K562 (cell line): ENCODE results near the gene GRHL3. TPM values are rescaled to one million over a fixed set of nuclear protein-coding genes. Genes with fewer than 3 reads are reported as not detected.

Experiments
- ATAC-seq: fragments of 200-7000 bp; cut with Tn5 transposase; 3 replicates; pipeline ENCODE4 v1.9.1; 2020; ENCODE audit warnings: moderate library complexity
- BruUV-seq: library from RNA; stranded (reverse); fragments of 400-500 nt; replicated peaks from 2 replicates; lab custom pipeline; 2021; lab: Mats Ljungman, UMichigan
- CTCF ChIA-PET: fragments of 300-600 bp; formaldehyde crosslinking; extraction: SDS; loops from one replicate; lab custom pipeline; 2021; ENCODE audit warnings: low intra/inter-chr PET ratio; lab: Yijun Ruan, JAX
- POLR2A ChIA-PET: fragments of 300-600, 350-650 bp; sonication (Branson Sonifier 250); formaldehyde crosslinking; extraction: SDS; loops from one replicate; lab custom pipeline; 2021; ENCODE audit warnings: antibody characterized with exemption, inconsistent platforms; lab: Yijun Ruan, JAX
- DNase-seq, 4 experiments: peaks; one replicate each; pipeline versions ENCODE4 v3.0.0 to v3.0.0-alpha.2; 2011 to 2018; ENCODE audit warnings: low spot score in 3 of 4, mixed read lengths in 3 of 4; ENCODE audit errors: extremely low read depth in 1 of 4
- FAIRE-seq: peaks from 2 replicates; lab custom pipeline; 2011; peaks lifted over from hg19 to GRCh38; lab: Jason Lieb, UNC
- H2AFZ ChIP-seq: 2 replicates; pipeline ENCODE4 v1.6.0; 2011; ENCODE audit warnings: low read depth, low read length, control low read depth, inconsistent platforms
- H3K27ac ChIP-seq: fragments of 200-600 bp; 3 replicates; pipeline ENCODE4 v1.8.0; 2011; ENCODE audit warnings: low read depth, mild to moderate bottlenecking, control low read depth, inconsistent platforms, low read length, moderate library complexity, mixed read lengths; ENCODE audit errors: extremely low read depth
- H3K27me3 ChIP-seq, 2 experiments: fragments of 300-600 bp in 1 of 2; 2 replicates in 1 of 2; 3 replicates in 1 of 2; pipeline versions ENCODE4 v1.6.0 to v1.8.0; 2011; ENCODE audit warnings: inconsistent platforms in 2 of 2, low read length in 2 of 2, mild to moderate bottlenecking in 1 of 2, mixed read lengths in 1 of 2, moderate library complexity in 1 of 2; ENCODE audit not compliant: control insufficient read depth in 2 of 2, insufficient read depth in 2 of 2
- H3K36me3 ChIP-seq: fragments of 300-600 bp; 3 replicates; pipeline ENCODE4 v1.8.0; 2011; ENCODE audit warnings: mild to moderate bottlenecking, low read length, inconsistent platforms; ENCODE audit not compliant: control insufficient read depth, insufficient read depth
- H3K4me1 ChIP-seq, 2 experiments: fragments of 200-600 bp in 1 of 2; replicated peaks in 1 of 2; 2 replicates in 1 of 2; 3 replicates in 1 of 2; pipeline versions ENCODE4 v1.5.1 to v1.8.0; 2011; ENCODE audit warnings: inconsistent platforms in 2 of 2, low read length in 2 of 2, mild to moderate bottlenecking in 1 of 2, mixed read lengths in 1 of 2, moderate library complexity in 1 of 2; ENCODE audit not compliant: control insufficient read depth in 2 of 2, insufficient read depth in 2 of 2
- H3K4me2 ChIP-seq: 2 replicates; pipeline ENCODE4 v1.6.1; 2011; ENCODE audit warnings: low read length, control low read depth, inconsistent platforms, mixed read lengths; ENCODE audit not compliant: insufficient read depth
- H3K4me3 ChIP-seq: fragments of 200-600 bp; sonication (generic), shearing (Covaris generic); 2 replicates; pipeline ENCODE4 v1.5.1; 2016; ENCODE audit warnings: control low read depth, inconsistent platforms
- H3K79me2 ChIP-seq: fragments of 200-600 bp; 3 replicates; pipeline ENCODE4 v1.8.0; 2011; ENCODE audit warnings: low read length, inconsistent platforms; ENCODE audit not compliant: control insufficient read depth, insufficient read depth
- H3K9ac ChIP-seq, 2 experiments: 2 replicates each; pipeline versions ENCODE4 v1.6.0 to v1.6.1; 2011; ENCODE audit warnings: low read depth in 2 of 2, low read length in 2 of 2, control low read depth in 1 of 2, inconsistent platforms in 1 of 2, mild to moderate bottlenecking in 1 of 2, mixed read lengths in 1 of 2; ENCODE audit not compliant: insufficient read depth in 1 of 2
- H3K9me1 ChIP-seq: one replicate; pipeline ENCODE4 v1.6.0; 2011; ENCODE audit warnings: inconsistent platforms, mild to moderate bottlenecking, low read length, moderate library complexity; ENCODE audit not compliant: control insufficient read depth, insufficient read depth
- H3K9me3 ChIP-seq: replicated peaks from 2 replicates; pipeline ENCODE4 v1.5.1; 2011; ENCODE audit warnings: low read depth, low read length, inconsistent platforms; ENCODE audit not compliant: control insufficient read depth, insufficient read depth
- H4K20me1 ChIP-seq: replicated peaks from 2 replicates; pipeline ENCODE4 v1.6.1; 2011; ENCODE audit warnings: low read length, inconsistent platforms, mixed read lengths; ENCODE audit not compliant: control insufficient read depth, insufficient read depth
- BCOR ChIP-seq: fragments of 450-650 bp; IDR thresholded peaks from 2 replicates; pipeline ENCODE4 v1.6.1; 2016
- CEBPG ChIP-seq, 3 experiments: fragments of 200-800 bp in 1 of 3; sonication (Bioruptor generic) in 1 of 3; sonication (generic) in 1 of 3; formaldehyde crosslinking in 1 of 3; IDR thresholded peaks in 2 of 3; conservative IDR thresholded peaks in 1 of 3; 2 replicates each; pipeline versions ENCODE4 v1.6.1 to v1.8.0; 2016 to 2022; ENCODE audit warnings: missing compliant biosample characterization in 2 of 3, missing genetic modification characterization in 2 of 3, mild to moderate bottlenecking in 1 of 3, missing genetic modification reagents in 1 of 3
- ESRRA ChIP-seq: fragments of 450-650 bp; IDR thresholded peaks from 2 replicates; pipeline ENCODE4 v1.6.1; 2014; ENCODE audit warnings: low read depth, mild to moderate bottlenecking, moderate library complexity, borderline replicate concordance
- KDM1A ChIP-seq, 2 experiments: fragments of 450-650 bp; IDR thresholded peaks; 2 replicates each; pipeline ENCODE4 v1.6.1; 2016; ENCODE audit warnings: mild to moderate bottlenecking in 2 of 2
- KLF13 ChIP-seq: fragments of 450-650 bp; IDR thresholded peaks from 2 replicates; pipeline ENCODE4 v1.6.1; 2016; ENCODE audit warnings: missing genetic modification characterization, low read depth, mild to moderate bottlenecking, missing compliant biosample characterization, moderate library complexity, borderline replicate concordance
- PTBP1 ChIP-seq: fragments of 200-400 bp; formaldehyde crosslinking; IDR thresholded peaks from 2 replicates; pipeline ENCODE4 v1.6.1; 2017; ENCODE audit warnings: low read depth, low read length
- RBM25 ChIP-seq: fragments of 200-400 bp; formaldehyde crosslinking; IDR thresholded peaks from 2 replicates; pipeline ENCODE4 v1.6.1; 2018; ENCODE audit warnings: low read length, low read depth, moderate library complexity; ENCODE audit not compliant: severe bottlenecking
- SIN3B ChIP-seq: fragments of 450-650 bp; IDR thresholded peaks from 2 replicates; pipeline ENCODE4 v1.6.1; 2017; ENCODE audit warnings: low read depth, mild to moderate bottlenecking, moderate library complexity
- SNAPC5 ChIP-seq: fragments of 250-450 bp; sonication (Bioruptor Pico); IDR thresholded peaks from 2 replicates; pipeline ENCODE4 v1.8.0; 2021; ENCODE audit warnings: moderate library complexity, mild to moderate bottlenecking, inconsistent platforms
- THAP12 ChIP-seq: fragments of 250-450 bp; sonication (Bioruptor Pico); IDR thresholded peaks from 2 replicates; pipeline ENCODE4 v1.9.0; 2021; ENCODE audit warnings: mild to moderate bottlenecking, inconsistent platforms
- WHSC1 ChIP-seq: IDR thresholded peaks from one replicate; pipeline ENCODE4 v1.6.1; 2012; ENCODE audit warnings: low read length, control low read depth, inconsistent platforms
- ZNF224 ChIP-seq: sonication (generic); formaldehyde crosslinking; IDR thresholded peaks from 2 replicates; pipeline ENCODE4 v1.8.0; 2022; ENCODE audit warnings: mild to moderate bottlenecking, missing genetic modification reagents
- ZNF263 ChIP-seq: sonication (generic); formaldehyde crosslinking; IDR thresholded peaks from 2 replicates; pipeline ENCODE4 v1.8.0; 2022; ENCODE audit warnings: mild to moderate bottlenecking, missing genetic modification reagents, borderline replicate concordance
- WGBS: fragments of 100-300 bp; shearing (Covaris generic); methylation state at CpG from one replicate; pipeline ENCODE4 v1.1.6; 2016; ENCODE audit warnings: low coverage, mixed read lengths; ENCODE audit not compliant: insufficient coverage; ENCODE audit errors: missing lambda C conversion rate; 5-methylcytosine and 5-hydroxymethylcytosine counted together
- in situ Hi-C: fragments of 300-500 bp; cut with MboI; formaldehyde crosslinking; loops from 4 replicates; pipeline ENCODE4 v1.15.0; 2018; ENCODE audit warnings: inconsistent platforms, mixed read lengths
- intact Hi-C: fragments of 100-400 bp; cut with micrococcal nuclease; formaldehyde crosslinking; loops from 2 replicates; pipeline ENCODE4 v1.14.2; 2022
- polyA plus RNA-seq, 8 experiments: library from polyadenylated mRNA; depleted of rRNA in 4 of 8; stranded (reverse) in 5 of 8; unstranded in 3 of 8; fragments of >200 nt; fragmentation: Nextera tagmentation in 2 of 8; fragmentation: Illumina TruSeq in 1 of 8; extraction: Ambion mirVana in 2 of 8; extraction: Trizol in 1 of 8; gene quantifications; 2 replicates each; pipeline versions ENCODE4 v1.2.1 to v1.2.3, GENCODE V29; 2011 to 2014; ENCODE audit warnings: inconsistent platforms in 1 of 8, missing spikeins in 1 of 8
- total RNA-seq, 7 experiments: library from RNA; depleted of rRNA in 6 of 7; stranded (reverse); fragments of >200 nt in 6 of 7; fragmentation: Illumina TruSeq in 2 of 7; extraction: Trizol in 2 of 7; gene quantifications; 2 replicates each; pipeline versions ENCODE4 v1.2.1 to v1.2.3, GENCODE V29; 2011 to 2021; ENCODE audit warnings: low replicate concordance in 1 of 7

Gene GRHL3
- total and polyA plus RNA-seq, 9 of the 15 experiments (the other 6 are each of a cell fraction or from before 2014, with no cell fraction given): 0.01 to 0.04 TPM; not detected in 7

- Histone ChIP-seq H3K9ac (no peak overlapping the region), H2AFZ (no peak overlapping the region), H3K36me3 (no peaks in the 10 kb centered on the region), H3K4me1 (no peaks in the 10 kb centered on the region), H4K20me1 (peaks cover 21% of the 10 kb centered on the region), H3K79me2 (no peaks in the 10 kb centered on the region), H3K27ac (no peak overlapping the region), H3K27me3 (peaks cover 29 to 75% of the 10 kb centered on the region in 2 experiments), H3K9me3 (no peaks in the 10 kb centered on the region), H3K9me1 (no peaks in the 10 kb centered on the region), H3K4me2 (no peak overlapping the region), H3K4me3 (no peak overlapping the region)
- ATAC-seq (no peak), DNase-seq (no peak), FAIRE-seq (no peak)
- intact Hi-C loops: no loop called here
- no TSS peak for BruUV-seq
- ChIA-PET CTCF (no interaction called here), POLR2A (interaction anchor here (0.6 kb wide), 1 partner anchor 131 kb away, joined by 3 read pairs; no protein-coding TSS in a partner anchor)
- 4% methylated on average over 4 of the region's 4 CpGs for WGBS
- TF ChIP-seq WHSC1 (no peak), ESRRA (peak; percentile 67), SNAPC5 (CRISPR knock-in tag) (no peak), CEBPG (CRISPR knock-in tag; IDR thresholded peaks at IDR 0.05) (no peak), CEBPG (tag; conservative IDR thresholded peaks at IDR 0.05 in 1 of 2, IDR thresholded peaks at IDR 0.05 in 1 of 2) (no peak), ZNF263 (CRISPR knock-in tag) (peak; percentile 35; the same call in 1 of the 2 replicates)
- in situ Hi-C loops: no loop called here
Measured at GRCh38 chr1:24337455-24337854, 18.3 kb downstream of the GRHL3 start.

- Histone ChIP-seq H3K9ac (no peak overlapping the region), H4K20me1 (peaks cover 17% of the 10 kb centered on the region), H3K27ac (no peak overlapping the region), H3K4me1 (no peaks in the 10 kb centered on the region), H3K9me3 (no peaks in the 10 kb centered on the region), H3K79me2 (no peaks in the 10 kb centered on the region), H3K4me2 (no peak overlapping the region), H2AFZ (no peak overlapping the region), H3K27me3 (peaks cover 36 to 79% of the 10 kb centered on the region in 2 experiments; a peak in 4 of 5 replicates), H3K9me1 (no peaks in the 10 kb centered on the region), H3K4me3 (no peak overlapping the region), H3K36me3 (no peaks in the 10 kb centered on the region)
- POLR2A ChIA-PET: interaction anchor here (1.1 kb wide), 1 partner anchor 16 kb away, joined by 4 read pairs; no protein-coding TSS in a partner anchor
- TF ChIP-seq THAP12: no peak
- no peak for TF ChIP-seq ZNF224 (CRISPR knock-in tag)
- TF ChIP-seq KLF13 (tag): no peak
- 0 out of 2 replicates have a peak, but pooled peaks have one; percentile 18 for TF ChIP-seq BCOR
- TF ChIP-seq SIN3B: no peak
- 0 out of 2 replicates have a peak, but pooled peaks have one; percentile 50 for TF ChIP-seq PTBP1
- peak; percentile 80 for TF ChIP-seq ESRRA
- TF ChIP-seq RBM25: peak; percentile 75
- TF ChIP-seq KDM1A (IDR thresholded peaks at IDR 0.05): 0 out of 4 replicates have a peak, but pooled peaks of 1 of the 2 experiments have one; percentile 29
- CTCF ChIA-PET: no interaction called here
- no peak for FAIRE-seq
- no peak for ATAC-seq
- 1% methylated on average over 5 of the region's 5 CpGs for WGBS
- intact Hi-C loops (no loop called here), in situ Hi-C loops (no loop called here)
- BruUV-seq: no TSS peak
- DNase-seq: no peak
Measured at GRCh38 chr1:24338447-24338846, 19.3 kb downstream of the GRHL3 start.
